Measurements from ENCODE around the gene CNNM2. TPM values are rescaled to one million over a fixed set of nuclear protein-coding genes. Genes with fewer than 3 reads are reported as not detected.

CNNM2 gene
- total RNA-seq, 1 donor from 2014 or later = 3.9 TPM

DNA sequence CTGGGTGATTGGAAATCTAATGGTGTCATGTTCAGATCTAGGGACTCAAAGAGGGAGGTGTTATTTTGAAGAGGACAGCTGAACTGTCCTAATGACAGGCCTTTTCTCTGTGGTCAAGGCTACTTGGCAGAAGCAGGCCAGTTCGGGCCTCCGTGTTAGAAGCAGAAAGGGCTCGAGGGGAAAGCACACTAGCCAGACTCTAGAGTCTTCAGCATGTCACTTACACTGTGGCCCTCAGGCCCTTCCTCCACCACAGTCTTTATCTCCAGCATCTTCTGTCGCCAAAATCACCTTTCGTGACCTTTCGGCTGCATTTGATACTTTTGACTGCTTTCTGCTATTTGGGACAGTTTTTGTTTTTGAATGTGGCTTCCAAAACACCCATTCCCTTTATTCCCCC is 123.3 kb downstream of the CNNM2 start:
- no peaks in the 10 kb centered on the region for H3K36me3 ChIP-seq (ENCODE audit: control insufficient read depth, insufficient read depth, low read length)

GRCh38 chr10:103042129-103042528 is 124.0 kb downstream of the CNNM2 start:
- peak; percentile 69 for DNase-seq (ENCODE audit: low read depth)
- FAIRE-seq = no peak
- no peak overlapping the region for H3K4me3 ChIP-seq (ENCODE audit: low read depth, low read length)
- H3K27me3 ChIP-seq (ENCODE audit: control insufficient read depth, insufficient read depth, low read length) = no peaks in the 10 kb centered on the region
- H3K36me3 ChIP-seq (ENCODE audit: control insufficient read depth, insufficient read depth, low read length) = no peaks in the 10 kb centered on the region
- TF ChIP-seq CTCF (IDR thresholded peaks at IDR 0.05; ENCODE audit: insufficient read depth, low read length, severe bottlenecking) = no peak

More for the DNA sequence above, 123.3 kb downstream of the CNNM2 start:
- no peak for DNase-seq (ENCODE audit: low read depth)
- TF ChIP-seq CTCF (IDR thresholded peaks at IDR 0.05; ENCODE audit: insufficient read depth, low read length, severe bottlenecking) = no peak
- no peak overlapping the region for H3K4me3 ChIP-seq (ENCODE audit: low read depth, low read length)
- FAIRE-seq = no peak
- H3K27me3 ChIP-seq (ENCODE audit: control insufficient read depth, insufficient read depth, low read length) = no peaks in the 10 kb centered on the region

GRCh38 chr10:103042908-103043307 is 124.8 kb downstream of the CNNM2 start:
- H3K36me3 ChIP-seq (ENCODE audit: control insufficient read depth, insufficient read depth, low read length) = no peaks in the 10 kb centered on the region
- H3K4me3 ChIP-seq (ENCODE audit: low read depth, low read length) = no peak overlapping the region
- FAIRE-seq = no peak
- H3K27me3 ChIP-seq (ENCODE audit: control insufficient read depth, insufficient read depth, low read length) = no peaks in the 10 kb centered on the region
- no peak for TF ChIP-seq CTCF (IDR thresholded peaks at IDR 0.05; ENCODE audit: insufficient read depth, low read length, severe bottlenecking)
- DNase-seq (ENCODE audit: low read depth) = no peak

DNA sequence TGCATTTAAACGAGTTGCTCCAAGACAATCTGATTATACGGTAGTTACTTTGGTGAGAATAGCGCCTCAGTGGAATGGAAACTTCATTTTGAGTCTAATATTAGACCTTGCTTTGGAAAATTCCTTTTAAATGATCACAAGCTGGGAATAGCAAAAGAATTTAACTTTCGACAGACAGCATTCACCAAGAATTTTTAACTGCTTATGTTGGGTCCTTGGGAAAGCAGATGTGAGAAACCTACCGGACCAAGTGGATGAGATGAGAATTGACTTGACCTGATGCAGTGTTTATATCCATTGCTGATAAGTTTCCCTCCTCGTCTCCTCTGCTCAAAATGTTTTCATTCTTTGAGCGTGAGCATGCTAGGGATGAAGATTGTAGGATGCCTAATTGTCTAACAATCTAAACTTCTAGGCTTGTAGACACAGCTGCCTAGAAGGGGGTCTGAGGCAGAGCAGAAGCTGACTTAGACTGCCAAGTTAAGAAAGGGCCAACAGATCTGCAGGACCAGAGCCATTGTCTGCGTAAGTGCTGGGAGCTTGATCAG is 126.9 kb downstream of the CNNM2 start:
- DNase-seq (ENCODE audit: low read depth) (no peak), FAIRE-seq (no peak)
- H3K4me3 ChIP-seq (ENCODE audit: low read depth, low read length) = no peak overlapping the region
- no peaks in the 10 kb centered on the region for H3K27me3 ChIP-seq (ENCODE audit: control insufficient read depth, insufficient read depth, low read length)
- no peak for TF ChIP-seq CTCF (IDR thresholded peaks at IDR 0.05; ENCODE audit: insufficient read depth, low read length, severe bottlenecking)
- H3K36me3 ChIP-seq (ENCODE audit: control insufficient read depth, insufficient read depth, low read length) = no peaks in the 10 kb centered on the region

DNA sequence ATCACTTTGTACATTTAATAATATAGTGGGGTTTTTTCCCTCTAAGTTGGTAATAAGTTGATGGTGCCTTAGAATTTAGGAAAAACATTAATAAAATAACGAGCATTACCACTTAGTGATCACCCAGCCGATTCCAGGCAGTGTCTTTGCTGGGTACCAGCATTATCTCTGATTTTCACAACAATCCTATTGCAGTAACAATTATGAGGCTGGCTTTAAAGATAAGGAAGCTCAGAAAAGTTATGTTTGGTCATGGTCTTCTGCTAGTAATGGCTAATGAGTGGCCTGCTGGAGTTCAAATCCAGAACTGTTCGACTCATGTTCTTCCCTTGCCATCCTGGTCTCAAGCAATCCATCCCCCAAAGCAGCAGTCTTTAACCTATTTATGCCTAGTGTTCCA is 127.9 kb downstream of the CNNM2 start:
- Histone ChIP-seq H3K27me3 (ENCODE audit: control insufficient read depth, insufficient read depth, low read length) (no peaks in the 10 kb centered on the region), H3K4me3 (ENCODE audit: low read depth, low read length) (no peak overlapping the region), H3K36me3 (ENCODE audit: control insufficient read depth, insufficient read depth, low read length) (no peaks in the 10 kb centered on the region)
- TF ChIP-seq CTCF (IDR thresholded peaks at IDR 0.05; ENCODE audit: insufficient read depth, low read length, severe bottlenecking) = no peak
- no peak for DNase-seq (ENCODE audit: low read depth)
- FAIRE-seq = no peak

- Histone ChIP-seq H3K36me3 (ENCODE audit: control insufficient read depth, insufficient read depth, low read length) (no peaks in the 10 kb centered on the region), H3K4me3 (ENCODE audit: low read depth, low read length) (no peak overlapping the region), H3K27me3 (ENCODE audit: control insufficient read depth, insufficient read depth, low read length) (no peaks in the 10 kb centered on the region)
- DNase-seq (ENCODE audit: low read depth) (no peak), FAIRE-seq (no peak)
- TF ChIP-seq CTCF (IDR thresholded peaks at IDR 0.05; ENCODE audit: insufficient read depth, low read length, severe bottlenecking) = no peak
These were observed 129.3 kb downstream of the CNNM2 start for GRCh38 chr10:103047381-103047780.
